GM12801 (cell line): ENCODE results near the gene AMDHD1.

Source experiments
- CTCF ChIP-seq: IDR thresholded peaks from one replicate; pipeline ENCODE4 v1.5.1; 2011; ENCODE audit warnings: control low read depth; ENCODE audit not compliant: insufficient read length; ENCODE audit errors: extremely low read depth

Gene AMDHD1

GRCh38 chr12:95943330-95943842 lies at the start of gene AMDHD1:
TSS of gene AMDHD1 (plus strand) at chr12:95943331. CDS start at chr12:95943399, 68 bp downstream.
- TF ChIP-seq CTCF = no peak

- TF ChIP-seq CTCF = no peak
Measured at GRCh38 chr12:95896846-95897245, 46.3 kb upstream of the AMDHD1 start.

- no peak for TF ChIP-seq CTCF
Measured at GRCh38 chr12:95898081-95898480, 45.0 kb upstream of the AMDHD1 start.

- no peak for TF ChIP-seq CTCF
Measured at GRCh38 chr12:95908573-95908972, 34.6 kb upstream of the AMDHD1 start.

- no peak for TF ChIP-seq CTCF
Measured at GRCh38 chr12:95909871-95910270, 33.3 kb upstream of the AMDHD1 start.

GRCh38 chr12:95918194-95918993 lies 24.7 kb upstream of the AMDHD1 start:
- TF ChIP-seq CTCF = no peak

GRCh38 chr12:95919110-95919509 lies 24.0 kb upstream of the AMDHD1 start:
- TF ChIP-seq CTCF = no peak
